SK-N-MC (cell line): ENCODE data around the gene AGO1.

Source experiments
- EZH2 ChIP-seq: fragments of 200-600 bp; sonication (generic); IDR thresholded peaks from one replicate; pipeline ENCODE4 v1.6.1; 2017; ENCODE audit warnings: antibody characterized with exemption
- FOXP2 ChIP-seq: optimal IDR thresholded peaks from 2 replicates; pipeline ENCODE3; 2011; ENCODE audit warnings: mild to moderate bottlenecking, moderate library complexity; ENCODE audit not compliant: insufficient read depth; ENCODE audit errors: extremely low read length, control extremely low read depth
- POLR2AphosphoS5 ChIP-seq: IDR thresholded peaks from 2 replicates; pipeline ENCODE4 v1.6.1; 2012; ENCODE audit warnings: mild to moderate bottlenecking, low read depth, low read length, borderline replicate concordance

- TF ChIP-seq EZH2, result no peak
- TF ChIP-seq POLR2AphosphoS5, result no peak
- no peak for TF ChIP-seq FOXP2
Measured at GRCh38 chr1:35854989-35855700, 27.9 kb upstream of the AGO1 start.
